HG02981 (cell line): ENCODE measurements around the gene GDF15.
A peak's percentile ranks its signal among the peaks of the same experiment; 100 is the strongest.
"Not testable (repeated sequence)": the region's sequence is repeated elsewhere in the genome, so short reads cannot be mapped to it uniquely, and the experiment has no call there.

Experiments
- ATAC-seq: cut with Tn5 transposase; IDR thresholded peaks from one replicate; pipeline ENCODE4 v1.9.1; 2021; ENCODE audit warnings: mild to moderate bottlenecking, moderate library complexity; ENCODE audit not compliant: unreplicated experiment

GDF15 gene

DNA sequence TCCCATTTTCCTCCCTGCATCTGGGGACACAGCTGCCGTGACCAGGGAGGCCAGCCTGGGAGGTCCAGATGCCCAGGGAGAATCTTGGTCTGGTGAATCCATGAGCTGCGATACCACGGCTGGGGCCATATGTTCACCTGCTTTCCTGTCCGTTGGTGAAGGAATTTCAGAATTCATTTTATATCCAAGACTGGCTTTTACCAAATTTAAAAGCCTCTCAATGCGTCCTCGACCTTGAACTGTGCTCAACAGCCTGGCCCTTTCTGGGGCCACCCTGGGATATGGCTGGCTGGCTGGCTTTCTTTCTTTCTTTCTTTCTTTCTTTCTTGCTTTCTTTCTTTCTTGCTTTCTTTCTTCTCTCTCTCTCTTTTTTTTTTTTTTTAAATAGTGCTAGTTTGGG is 22.2 kb upstream of the GDF15 start:
- no peak for ATAC-seq

DNA sequence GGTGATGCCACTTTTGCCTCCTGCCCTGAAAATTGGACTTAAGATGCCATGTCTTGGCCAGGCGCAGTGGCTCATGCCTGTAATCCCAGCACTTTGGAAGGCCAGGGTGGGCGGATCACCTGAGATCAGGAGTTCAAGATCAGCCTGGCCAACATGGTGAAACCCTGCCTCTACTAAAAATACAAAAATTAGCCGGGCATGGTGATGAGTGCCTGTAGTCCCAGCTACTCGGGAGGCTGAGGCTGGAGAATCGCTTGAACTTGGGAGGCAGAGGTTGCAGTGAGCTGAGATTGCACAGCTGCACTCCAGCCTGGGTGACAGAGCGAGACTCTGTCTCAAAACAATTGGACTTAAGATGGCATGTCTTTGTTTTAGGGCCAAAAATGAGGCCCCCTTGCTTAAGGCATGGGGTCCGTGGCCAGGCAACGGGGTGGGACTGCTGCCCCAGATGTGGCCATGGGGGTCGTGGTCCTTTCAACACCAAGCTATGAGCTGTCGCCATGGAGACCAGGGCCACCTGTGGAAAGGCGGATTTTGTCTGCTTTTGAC is 21.6 kb upstream of the GDF15 start:
- not testable (repeated sequence) for ATAC-seq

DNA sequence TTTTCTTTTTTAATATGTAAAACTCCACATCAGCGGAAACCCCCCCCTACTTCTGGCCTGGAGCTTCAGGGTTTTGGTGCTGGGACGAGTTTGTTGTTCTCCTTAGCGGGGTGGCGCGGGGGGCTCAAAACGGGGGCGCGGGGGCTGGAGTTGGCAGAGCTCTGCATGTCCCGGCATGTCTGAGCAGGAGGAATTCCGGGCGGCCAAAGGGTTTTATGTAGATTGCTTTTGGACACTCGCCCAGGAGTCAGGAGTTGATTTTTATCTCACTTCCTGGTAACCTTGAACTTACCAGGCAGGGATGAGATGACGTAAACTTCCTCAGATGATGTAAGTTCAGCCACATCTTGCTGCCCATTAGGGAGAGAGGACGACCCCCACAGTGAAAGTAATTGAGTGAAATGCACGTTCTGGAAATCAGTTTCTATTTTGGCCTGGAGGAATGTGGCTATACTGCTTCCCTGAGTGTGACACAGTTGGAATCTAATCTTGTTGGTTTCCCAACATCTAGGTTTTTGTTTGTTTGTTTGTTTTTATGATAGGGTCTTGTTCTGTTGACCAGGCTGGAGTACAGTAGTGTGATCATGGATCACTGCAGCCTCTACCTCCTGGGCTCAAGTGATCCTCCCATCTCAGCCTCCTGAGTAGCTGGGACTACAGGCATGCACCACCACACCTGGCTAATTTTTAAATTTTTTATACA is 21.0 kb upstream of the GDF15 start:
- ATAC-seq, result no peak

DNA sequence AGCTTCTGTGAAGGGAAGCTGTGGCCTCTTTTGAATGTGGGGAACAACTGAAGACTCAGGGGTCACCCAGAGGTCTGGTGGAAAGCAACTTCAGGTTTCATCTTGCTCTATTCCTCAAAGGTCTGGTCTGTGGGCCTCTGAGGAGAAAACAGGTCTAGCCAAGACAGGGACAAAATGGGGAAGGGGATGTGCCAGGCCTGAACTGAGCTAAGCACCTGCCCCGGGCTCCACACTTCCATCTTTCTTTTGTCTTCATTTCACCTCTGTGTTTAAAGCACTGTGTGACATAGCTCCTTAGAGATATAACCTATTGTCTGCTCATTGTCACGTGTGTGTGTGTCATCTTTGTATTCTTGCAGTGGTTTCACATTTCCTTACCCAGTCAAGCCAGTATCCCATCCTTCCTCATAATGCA is 19.9 kb upstream of the GDF15 start:
- no peak for ATAC-seq

DNA sequence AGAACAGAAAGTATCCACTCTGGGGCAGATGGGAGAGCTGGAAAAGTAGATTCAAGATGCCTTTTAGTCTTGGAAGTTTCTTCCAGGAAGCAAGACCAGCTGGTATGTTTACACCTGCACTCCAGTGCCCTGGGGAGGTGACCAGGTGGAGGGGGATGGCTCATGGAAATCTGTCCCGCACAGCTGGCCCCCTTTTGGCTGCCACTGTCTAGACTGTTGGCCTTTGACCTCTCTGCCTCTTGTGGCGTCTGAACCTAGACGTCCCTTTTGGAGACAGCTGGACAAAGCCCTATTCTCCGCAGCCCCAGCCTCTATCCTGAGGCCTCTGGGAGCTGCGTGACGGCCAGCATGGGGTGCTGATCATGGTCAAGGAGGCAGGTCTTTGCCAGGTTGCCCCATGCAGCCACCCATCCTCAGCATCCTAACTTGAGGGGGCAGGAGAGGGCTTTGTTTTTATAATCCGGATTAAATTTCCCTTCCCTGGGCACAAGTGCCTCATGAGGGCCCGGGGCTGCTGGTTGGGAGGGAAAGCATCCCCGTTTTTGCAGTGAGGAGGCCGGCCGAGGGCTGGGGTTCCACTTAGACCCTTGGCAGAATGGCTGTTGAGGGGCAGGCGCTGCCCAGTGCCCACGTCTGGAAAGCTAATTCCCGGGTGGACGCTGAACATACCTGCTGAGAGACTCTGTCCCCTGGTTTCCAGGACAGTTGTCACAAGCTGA is 17.3 kb upstream of the GDF15 start:
- ATAC-seq, result no peak

DNA sequence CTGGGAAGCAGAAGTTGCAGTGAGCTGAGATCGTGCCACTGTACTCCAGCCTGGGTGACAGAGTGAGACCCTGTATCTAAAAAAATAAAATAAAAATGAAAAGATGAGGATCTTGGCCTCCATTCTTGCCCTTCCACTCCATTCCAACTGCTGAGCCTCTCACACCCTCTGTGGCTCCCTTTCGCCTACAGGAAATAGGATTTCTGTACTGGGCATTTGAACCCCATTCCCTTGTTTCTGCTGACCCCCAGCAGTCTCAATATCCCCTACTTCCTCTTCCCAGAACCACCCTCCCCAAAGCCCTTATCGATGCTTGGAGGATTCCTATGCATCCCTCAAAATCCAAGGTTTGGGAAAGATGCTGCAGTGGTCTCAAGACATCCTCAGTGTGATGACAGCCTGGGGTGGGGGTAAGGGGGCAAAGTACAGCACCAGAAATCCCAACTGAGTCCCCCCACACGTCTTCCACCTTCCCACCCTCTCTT is 12.5 kb upstream of the GDF15 start:
- ATAC-seq, result no peak

DNA sequence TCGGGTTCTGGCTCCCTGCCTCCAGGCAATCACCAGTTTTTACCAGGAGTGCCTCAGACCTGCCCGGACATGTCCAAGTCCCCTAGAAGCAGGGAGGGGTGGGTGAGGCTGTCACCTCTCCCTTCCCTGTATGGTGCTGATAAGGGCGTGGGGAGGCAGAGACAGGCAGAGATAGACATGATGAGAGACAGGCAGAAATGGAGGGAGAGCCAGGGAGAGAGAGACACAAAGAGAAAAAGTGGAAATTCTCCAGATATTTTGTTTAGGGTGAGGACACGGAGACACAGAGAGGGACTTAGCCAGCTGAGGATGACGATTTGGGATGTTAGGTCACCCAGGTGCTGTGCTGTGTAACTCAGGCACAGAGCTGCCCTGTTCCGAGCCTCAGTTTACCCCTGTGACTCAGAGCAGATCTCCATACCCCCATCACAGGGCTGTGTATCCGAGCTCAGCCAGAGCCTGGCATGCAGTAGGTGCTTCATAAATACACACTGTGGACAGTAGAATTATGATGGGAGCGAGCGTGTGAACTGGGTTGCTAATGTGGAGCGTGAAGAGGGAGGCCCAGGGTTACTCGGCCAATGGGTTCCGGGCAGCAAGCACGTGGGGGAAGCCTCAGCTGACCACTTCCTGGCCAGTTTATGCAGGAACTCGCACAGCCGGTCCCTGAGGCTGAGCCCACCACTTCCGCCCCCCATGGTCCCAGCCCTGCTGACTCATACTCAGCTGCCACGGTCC is 11.9 kb upstream of the GDF15 start:
- peak; percentile 87 for ATAC-seq

DNA sequence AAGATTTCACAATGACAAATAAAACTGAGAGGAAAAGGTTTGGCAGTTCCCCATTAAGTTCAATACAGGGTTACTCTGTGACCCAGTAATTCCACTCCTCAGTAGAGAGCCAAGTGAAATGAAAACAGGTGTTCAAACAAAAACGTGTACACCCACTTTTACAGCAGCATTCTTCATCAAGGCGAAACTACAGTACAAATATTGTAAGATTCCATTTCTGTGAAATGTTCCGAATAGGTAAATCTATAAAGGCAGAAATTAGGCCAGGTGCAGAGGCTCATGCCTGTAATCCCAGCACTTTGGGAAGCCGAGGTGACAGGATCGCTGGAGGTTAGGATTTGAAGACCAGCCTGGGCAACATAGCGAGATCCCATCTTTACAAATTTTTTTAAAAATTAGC is 8.9 kb upstream of the GDF15 start:
- ATAC-seq, result no peak

DNA sequence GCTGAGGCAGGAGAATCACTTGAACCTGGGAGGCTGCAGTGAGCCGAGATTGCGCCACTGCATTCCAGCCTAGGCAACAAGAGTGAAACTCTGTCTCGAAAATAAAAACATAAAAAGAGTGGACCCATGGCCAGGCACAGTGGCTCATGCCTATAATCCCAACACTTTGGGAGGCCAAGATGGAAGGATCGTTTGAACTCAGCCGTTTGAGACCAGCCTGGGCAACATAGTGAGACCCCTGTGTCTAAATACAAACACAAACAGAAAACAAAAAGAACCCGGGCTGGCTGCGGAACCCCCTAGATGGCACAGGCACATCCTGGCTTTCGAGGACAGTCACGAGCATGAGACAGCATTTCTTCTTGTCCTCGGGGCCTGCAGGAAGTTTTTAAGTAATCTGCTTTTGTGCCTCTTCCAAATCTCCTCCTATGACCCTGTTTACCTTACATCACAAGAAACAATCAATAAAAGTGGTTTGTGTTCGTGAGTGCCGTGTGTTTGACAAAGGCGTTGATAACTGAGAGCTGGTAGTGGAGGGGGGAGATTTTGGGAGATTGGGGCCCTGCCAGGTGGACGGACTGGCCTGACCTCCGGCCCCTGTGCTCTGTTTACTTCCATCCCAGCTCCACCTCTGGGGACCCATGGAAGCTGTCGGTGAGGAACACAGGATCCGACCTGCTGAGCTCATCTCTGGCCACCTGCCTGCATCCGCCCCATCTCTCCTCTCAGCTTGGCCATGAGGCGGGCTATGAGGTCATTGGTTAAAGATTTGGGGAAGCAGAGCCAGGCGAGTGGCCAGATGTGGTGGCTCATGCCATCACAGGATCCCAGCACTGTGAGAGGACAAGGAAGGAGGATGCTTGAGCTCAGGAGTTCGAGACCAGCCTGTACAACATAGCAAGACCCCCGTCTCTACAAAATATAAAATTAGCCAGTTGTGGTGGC is 5.9 kb upstream of the GDF15 start:
- no peak for ATAC-seq

DNA sequence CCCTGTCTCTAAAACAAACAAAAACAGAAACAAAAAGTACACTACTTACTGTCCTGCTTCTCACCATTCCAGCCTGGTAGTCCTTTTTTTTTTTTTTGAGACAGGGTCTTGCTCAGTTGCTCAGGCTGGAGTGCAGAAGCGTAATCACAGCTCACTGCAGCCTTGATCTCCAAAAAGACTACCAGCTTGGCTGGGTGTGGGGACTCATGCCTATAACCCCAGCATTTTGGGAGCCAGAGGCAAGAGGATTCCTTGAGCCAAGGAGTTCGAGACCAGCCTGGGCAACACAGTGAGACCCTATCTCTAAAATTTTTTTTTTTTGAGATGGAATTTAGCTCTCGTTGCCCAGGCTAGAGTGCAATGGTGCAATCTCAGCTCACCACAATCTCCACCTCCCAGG is 5.1 kb upstream of the GDF15 start:
- ATAC-seq, result no peak

DNA sequence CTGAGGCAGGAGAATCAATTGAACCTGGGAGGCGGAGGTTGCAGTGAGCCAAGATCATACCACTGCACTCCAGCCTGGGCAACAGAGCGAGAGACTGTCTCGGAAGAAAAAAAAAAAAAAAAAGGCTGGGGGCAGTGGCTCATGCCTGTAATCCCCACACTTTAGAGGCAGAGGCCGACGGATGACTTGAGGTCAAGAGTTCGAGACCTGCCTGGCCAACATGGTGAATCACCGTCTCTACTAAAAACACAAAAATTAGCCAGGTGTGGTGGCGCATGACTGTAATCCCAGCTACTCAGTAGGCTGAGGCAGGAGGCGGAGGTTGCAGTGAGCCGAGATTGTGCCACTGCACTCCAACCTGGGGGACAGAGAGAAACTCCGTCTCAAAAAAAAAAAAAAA is 2.3 kb upstream of the GDF15 start:
- not testable (repeated sequence) for ATAC-seq

DNA sequence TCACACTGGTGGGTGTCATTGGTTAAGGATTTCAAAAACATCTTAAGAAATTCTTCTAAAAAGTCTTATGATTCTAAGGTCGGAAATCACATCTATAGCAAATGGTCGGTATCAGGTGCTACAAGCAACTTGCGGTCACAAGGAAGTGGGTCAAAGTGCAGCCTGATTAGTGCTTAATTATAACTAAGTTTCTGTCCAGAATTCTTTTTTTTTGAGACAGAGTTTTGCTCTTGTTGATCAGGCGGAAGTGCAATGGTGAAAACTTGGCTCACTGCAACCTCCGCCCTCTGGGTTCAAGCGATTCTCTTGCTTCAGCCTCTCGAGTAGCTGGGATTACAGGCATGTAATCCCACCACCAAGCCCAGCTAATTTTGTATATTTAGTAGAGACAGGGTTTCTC is 1.2 kb upstream of the GDF15 start:
- no peak for ATAC-seq

DNA sequence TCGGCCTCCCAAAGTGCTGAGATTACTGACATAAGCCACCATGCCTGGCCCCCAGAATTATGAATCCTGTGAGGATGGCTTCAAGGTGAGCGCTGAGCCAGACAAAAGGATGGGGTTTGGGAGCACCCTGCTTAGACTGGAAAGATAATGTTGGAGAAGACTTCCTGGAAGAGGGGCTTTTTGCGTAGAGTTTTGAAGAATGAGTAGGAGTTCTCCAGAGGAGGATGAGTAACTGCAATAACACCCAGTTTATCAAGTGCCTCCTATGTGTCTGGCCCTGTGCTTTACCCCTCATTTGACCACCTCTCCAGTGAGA is 641 bp upstream of the GDF15 start:
- ATAC-seq, result no peak

DNA sequence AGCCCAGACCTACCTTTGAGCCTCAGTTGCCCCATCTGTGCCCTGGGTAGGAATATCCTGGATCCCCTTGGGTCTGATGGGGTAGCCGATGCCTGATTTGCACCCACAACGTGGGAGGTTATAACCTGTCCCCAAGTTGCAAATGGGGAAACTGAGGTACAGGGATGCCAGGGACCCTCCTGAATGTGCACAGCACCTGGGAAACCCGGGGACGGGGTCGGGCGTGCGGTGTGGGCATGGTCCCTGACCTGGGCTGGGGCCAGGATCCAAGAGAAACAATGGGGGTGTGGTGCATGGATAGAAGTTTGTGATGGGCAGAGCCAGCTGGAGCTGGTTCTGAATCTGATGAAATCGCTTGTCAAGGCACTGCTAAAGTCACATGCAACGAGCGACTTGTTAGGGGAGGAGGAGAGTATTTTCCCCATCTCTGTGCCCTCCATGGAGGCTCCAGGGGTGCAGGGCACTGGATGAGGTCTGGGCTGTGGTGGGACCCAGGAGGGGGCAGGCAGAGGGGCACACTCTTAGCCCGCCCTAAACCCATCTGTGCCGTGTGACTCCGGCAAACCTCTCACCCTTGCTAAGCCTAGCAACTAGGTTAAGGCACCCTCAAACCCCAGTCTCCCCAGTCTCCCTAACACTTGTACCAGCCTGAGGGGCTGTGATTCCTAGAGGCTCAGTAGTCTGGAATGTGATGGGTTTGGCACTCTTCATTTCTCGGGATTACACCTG is 749 bp downstream of the GDF15 start:
- no peak for ATAC-seq

DNA sequence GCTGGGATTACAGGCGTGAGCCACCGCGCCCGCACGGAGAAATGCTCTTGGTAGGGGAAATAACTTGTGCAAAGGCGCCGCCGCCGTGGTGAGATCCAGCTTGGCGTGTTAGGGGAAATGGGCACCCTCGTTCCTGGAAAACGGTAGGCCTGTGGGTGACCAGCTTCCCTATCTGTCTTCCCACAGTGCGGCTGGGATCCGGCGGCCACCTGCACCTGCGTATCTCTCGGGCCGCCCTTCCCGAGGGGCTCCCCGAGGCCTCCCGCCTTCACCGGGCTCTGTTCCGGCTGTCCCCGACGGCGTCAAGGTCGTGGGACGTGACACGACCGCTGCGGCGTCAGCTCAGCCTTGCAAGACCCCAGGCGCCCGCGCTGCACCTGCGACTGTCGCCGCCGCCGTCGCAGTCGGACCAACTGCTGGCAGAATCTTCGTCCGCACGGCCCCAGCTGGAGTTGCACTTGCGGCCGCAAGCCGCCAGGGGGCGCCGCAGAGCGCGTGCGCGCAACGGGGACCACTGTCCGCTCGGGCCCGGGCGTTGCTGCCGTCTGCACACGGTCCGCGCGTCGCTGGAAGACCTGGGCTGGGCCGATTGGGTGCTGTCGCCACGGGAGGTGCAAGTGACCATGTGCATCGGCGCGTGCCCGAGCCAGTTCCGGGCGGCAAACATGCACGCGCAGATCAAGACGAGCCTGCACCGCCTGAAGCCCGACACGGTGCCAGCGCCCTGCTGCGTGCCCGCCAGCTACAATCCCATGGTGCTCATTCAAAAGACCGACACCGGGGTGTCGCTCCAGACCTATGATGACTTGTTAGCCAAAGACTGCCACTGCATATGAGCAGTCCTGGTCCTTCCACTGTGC is 2.4 kb downstream of the GDF15 start:
- ATAC-seq, result peak; percentile 63

DNA sequence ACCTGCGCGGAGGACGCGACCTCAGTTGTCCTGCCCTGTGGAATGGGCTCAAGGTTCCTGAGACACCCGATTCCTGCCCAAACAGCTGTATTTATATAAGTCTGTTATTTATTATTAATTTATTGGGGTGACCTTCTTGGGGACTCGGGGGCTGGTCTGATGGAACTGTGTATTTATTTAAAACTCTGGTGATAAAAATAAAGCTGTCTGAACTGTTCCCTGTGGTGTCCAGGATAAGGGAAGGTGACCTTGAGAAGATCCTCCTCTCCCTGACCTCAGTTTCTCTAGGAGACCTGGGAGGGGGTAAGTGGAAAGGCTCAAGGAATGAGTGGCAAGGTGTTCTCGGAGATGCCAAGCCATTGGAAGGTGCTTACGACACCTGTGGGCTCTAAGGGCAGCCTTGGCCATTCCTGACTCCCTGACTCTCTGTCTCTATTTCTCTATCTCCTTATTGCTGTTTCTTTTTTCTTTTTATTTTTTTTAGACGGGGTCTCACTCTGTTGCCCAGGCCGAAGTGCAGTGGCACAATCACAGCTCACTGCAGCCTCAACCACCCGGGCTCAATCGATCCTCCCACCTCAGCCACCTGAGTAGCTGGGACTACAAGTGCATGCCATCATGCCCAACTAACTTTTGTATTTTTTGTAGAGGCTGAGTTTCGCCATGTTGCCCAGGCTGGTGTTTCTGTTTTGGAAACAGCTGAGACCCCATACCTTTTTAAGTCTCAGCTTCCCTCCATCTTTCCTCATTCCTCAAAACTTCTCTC is 3.2 kb downstream of the GDF15 start:
- ATAC-seq, result no peak

DNA sequence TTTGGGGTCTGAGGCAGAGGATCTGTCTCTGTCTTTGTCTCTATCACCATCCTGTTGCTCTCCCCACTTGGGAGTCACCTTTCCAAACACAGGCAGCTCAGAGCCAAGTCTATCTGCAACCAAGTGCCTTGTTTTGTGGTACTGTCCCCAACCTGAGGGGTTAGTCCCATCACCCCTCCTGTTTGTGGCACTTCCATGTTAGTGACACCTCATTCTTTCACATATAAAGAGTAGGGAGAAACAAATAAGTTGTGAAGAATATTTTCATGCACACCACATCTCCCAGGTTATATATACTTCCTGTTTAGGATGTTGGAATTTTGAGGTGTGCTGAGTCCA is 3.7 kb downstream of the GDF15 start:
- ATAC-seq, result no peak
